Smooth muscle cell (in vitro differentiated cells): Measurements from ENCODE around the gene ERAP2. TPM values are rescaled to one million over a fixed set of nuclear protein-coding genes. Genes with fewer than 3 reads are reported as not detected.

Experiments used
- polyA plus RNA-seq: library from polyadenylated mRNA; unstranded; fragments of >200 nt; fragmentation: Nextera tagmentation; extraction: Ambion mirVana; gene quantifications from 2 replicates; pipeline ENCODE4 v1.2.1, GENCODE V29; 2016
- small RNA-seq: library from RNA; depleted of rRNA; stranded (forward); fragments of <200 nt; gene quantifications from one replicate; pipeline ENCODE3, GENCODE V24; 2014
- total RNA-seq: library from RNA; depleted of rRNA; stranded (reverse); fragments of >200 nt; gene quantifications from 2 replicates; pipeline ENCODE4 v1.2.3, GENCODE V29; 2014

ERAP2 gene
- total and polyA plus RNA-seq, 2 experiments from 2014 or later, result 0.72 TPM; not detected in 1

Small RNA genes within 50 kb of the gene (small RNA-seq; reads per million reads assigned to genes)
- gene RF00019, result not detected

Other genes with a start within 250 kb of the ERAP2 start
- 182 and 189 TPM in 2 replicates for gene CAST, start 214.1 kb upstream of the ERAP2 start, total RNA-seq
- 76.2 and 124 TPM in 2 replicates for gene CAST, start 214.1 kb upstream of the ERAP2 start, polyA plus RNA-seq
- 24.2 and 26.1 TPM in 2 replicates for gene ERAP1, start 68.6 kb upstream of the ERAP2 start, total RNA-seq
- 9.4 and 10.6 TPM in 2 replicates for gene ERAP1, start 68.6 kb upstream of the ERAP2 start, polyA plus RNA-seq
- 24.3 and 28.0 TPM in 2 replicates for gene LNPEP, start 59.6 kb downstream of the ERAP2 start, total RNA-seq
- 2.3 and 3.5 TPM in 2 replicates for gene LNPEP, start 59.6 kb downstream of the ERAP2 start, polyA plus RNA-seq